NCI-H748 (cell line): ENCODE results near the gene PDE4DIP.
"Not testable (repeated sequence)": the region's sequence is repeated elsewhere in the genome, so short reads cannot be mapped to it uniquely, and the experiment has no call there.

Source experiments
- DNase-seq: peaks from one replicate; lab custom pipeline; 2025; ENCODE audit not compliant: unreplicated experiment; lab: John Stamatoyannopoulos, UW

The PDE4DIP gene

DNA sequence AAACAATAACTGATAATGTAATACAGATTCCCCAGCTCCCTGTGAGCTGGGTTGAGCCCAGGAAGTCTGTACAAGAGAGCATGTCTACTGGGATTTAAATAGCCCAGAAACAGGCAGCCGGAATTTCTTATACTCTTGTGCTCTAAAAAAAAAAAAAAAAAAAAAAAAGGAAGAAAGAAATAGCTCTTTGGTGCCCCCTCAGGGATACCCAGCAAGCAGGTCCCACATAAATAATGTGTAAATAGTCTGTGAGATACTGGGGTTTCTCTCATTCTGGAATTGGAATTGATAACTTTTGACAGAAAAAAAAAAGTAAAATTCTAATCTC, 25.4 kb downstream of the PDE4DIP start:
- DNase-seq = not testable (repeated sequence)

DNA sequence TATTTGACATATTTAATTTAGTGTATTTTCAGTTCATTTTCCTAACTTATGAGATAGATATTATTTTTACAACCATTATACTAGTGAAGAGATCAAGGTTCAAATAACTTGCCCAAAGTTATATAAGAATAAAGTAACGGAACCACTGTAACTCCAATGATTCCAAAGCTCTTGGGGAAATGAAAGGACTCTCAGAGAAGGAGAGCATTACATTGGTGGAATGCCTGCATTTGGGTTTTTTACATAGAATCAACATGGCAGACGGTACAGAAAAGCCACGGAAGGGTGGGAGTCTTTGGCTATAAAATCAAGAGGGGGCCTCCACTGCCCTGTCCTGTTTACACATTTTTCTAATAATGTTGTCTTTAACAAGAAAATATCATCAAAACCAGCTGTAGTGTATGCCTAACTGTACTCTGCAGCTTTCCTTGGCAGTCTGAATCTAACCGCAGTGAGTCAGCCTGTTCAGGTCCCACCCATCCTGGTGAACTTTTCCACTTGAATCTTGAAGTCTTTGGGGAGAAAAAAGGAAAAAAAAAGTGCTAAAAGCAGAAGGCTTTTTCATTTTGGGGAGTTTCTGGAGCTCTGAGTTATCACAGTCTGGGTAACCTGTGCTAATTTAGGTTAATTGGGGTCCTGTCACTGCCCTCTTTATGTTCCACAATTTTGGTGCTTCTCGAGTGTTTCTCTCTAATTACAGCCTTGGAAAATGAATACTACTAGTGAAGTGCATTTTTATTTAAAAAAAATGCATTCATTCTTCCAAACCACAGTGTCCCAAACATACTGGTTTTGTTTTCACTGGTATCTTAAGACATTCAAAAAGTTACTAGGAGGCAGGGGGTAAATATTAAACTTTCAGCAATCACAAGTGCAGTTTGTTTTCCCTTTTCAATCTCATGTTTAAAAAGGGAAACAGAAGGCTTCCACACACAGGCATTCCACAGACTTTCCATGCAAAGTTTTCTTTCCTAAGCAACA, 30.5 kb downstream of the PDE4DIP start:
- not testable (repeated sequence) for DNase-seq

DNA sequence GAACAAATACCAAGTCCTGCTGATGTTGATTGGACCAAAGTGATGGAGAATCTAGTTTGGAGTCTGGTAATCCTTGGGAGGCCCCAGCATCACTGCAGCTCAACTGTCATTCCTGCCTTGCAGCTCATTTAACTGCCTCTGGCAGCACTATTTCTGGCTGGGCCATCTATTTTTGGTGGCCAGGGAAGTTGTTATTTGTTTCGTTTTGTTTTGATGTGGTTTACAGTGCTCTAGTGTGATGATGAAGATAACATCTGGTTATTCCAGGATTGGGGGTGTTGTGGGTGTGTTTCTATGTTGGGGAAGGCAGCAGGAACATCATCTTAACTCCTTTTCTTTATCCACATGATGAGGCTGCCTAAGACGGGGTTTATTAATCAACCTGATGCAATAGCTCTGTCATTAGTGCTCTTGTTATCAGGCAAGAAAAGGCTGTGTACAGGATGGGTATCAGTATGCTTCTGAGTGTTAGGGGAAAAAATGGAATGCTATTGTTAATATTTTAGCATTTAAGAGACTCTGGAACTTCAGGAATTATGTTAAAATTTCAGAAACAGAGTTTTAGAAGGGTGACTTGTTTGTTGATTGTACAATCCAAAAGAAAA, 35.7 kb downstream of the PDE4DIP start:
- not testable (repeated sequence) for DNase-seq

DNA sequence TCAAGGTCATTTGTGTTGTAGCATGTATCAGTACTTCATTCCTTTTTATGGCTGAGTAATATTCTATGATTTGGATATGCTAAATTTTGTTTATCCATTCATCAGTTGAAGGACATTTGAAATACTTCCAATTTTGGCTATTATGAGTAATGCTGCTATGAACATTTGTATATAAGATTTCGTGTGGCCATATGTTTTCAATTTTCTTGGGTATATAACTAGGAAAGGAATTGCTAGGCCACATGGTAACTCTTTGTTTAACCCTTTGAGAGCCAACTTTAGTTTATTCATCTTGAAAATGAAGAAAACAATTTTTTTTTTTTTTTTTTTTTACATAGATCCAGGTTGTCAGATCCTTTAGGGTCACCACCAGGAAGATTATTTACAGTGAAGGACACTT, 37.0 kb downstream of the PDE4DIP start:
- DNase-seq = not testable (repeated sequence)

DNA sequence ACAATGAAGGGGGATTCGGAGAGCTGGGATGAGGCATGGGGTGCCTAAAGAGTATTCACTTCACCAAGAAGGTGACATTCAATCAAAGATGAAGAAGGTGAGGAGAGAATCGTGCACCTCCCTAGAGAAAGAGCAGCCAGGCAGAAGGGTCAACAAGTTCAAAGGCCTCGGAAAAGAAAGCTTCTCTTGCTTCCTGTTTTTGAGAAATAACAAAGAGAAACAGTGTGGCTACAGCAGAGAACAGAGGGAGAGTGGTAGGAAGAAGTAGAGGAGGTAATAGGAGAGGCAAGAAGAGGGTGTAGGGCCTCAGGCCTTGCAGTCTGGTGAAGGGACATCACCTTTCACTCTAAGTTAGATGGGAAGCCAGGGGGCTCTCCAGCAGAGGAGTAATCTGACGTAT, 41.0 kb downstream of the PDE4DIP start:
- DNase-seq = not testable (repeated sequence)

DNA sequence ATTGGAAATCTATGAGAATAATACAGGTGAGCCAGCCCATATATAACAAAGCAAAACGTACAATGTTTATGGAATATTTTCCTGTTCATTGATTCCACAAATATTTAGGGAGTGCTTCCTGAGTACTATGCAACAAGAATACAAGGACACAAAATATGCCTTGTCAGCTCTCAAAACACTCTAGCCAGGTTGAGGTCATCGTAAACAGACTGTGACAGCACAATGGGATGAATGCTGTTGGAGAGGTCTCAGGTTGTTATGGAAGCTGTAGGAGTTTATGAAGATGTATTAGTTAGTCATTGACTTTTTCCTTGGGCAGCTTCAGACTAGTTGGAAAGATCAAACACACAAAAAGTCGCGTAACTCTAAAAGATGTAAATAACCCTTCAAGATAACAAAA, 42.1 kb downstream of the PDE4DIP start:
- DNase-seq = not testable (repeated sequence)

DNA sequence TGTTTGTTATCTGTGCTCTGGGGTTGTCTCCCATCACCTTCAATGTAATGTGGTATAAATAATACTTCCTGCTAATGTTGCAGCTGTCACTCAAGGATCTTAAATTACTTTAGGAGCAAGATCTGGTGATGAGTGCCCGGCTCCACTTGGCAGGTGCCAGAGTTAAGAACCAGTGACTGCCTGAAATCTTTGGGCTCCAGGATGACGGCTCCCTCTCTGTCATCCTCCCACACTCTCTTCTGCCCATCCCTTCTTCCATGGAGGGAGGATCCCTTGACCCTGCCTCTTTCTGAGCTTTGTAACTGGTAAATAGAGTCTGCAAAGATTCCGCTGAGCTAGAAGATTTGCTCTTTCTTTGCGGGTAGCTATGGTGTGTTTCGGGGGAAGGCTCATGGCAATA, 44.4 kb downstream of the PDE4DIP start:
- DNase-seq = not testable (repeated sequence)

DNA sequence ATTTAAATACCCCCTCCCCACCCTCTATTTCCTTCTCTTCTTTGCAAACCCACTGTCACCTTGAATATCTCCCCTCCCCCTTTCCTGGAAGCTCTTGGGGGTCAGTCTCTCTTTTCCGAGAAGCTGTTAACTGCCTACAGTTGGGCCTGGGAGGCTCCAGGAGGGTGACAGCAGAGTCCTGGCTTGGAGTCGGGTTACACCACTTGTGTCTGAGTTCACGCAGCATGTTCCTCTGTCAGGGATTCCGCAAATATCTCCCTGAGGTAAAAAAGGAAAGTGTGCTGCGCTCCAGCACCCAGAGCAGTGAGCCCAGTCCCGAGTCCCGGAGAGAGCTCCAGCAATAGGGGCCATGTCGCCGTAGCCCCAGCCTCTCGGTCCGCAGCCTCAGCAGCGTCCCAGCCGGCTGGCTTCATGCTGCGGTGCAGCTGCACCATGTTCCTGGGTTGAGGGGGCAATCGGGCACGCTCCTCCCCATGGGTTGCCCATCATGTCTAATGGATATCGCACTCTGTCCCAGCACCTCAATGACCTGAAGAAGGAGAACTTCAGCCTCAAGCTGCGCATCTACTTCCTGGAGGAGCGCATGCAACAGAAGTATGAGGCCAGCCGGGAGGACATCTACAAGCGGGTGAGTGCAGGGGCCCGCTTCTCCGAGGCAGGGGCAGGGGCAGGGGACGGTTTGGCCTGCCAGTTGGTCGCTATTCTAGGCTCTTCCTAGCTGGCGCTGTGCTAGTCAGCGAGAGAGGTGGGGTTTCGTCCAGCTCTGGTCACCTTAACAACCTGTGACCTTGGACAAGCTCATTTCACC, 45.2 kb downstream of the PDE4DIP start:
- not testable (repeated sequence) for DNase-seq

DNA sequence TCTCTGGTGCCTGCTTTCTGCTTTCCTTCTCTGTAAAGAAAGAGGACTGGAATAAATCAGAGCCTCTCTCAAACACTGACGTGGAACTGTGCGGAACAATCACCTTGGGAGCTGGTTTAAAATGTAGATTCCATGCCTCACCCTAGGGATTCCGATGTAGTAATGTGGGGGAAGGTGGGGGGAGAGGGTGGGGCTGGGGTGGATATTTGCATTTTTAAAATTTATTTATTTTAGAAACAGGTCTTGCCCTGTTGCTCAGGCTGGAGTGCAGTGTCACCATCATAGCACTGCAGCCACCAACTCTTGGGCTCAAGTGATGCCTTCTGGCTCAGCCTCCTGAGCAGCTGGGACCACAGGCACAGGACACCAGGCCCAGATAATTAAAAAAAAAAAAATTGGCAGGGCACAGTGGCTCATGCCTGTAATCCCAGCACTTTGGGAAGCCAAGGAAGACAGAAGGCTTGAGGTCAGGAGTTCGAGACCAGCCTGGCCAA, 45.9 kb downstream of the PDE4DIP start:
- not testable (repeated sequence) for DNase-seq

DNA sequence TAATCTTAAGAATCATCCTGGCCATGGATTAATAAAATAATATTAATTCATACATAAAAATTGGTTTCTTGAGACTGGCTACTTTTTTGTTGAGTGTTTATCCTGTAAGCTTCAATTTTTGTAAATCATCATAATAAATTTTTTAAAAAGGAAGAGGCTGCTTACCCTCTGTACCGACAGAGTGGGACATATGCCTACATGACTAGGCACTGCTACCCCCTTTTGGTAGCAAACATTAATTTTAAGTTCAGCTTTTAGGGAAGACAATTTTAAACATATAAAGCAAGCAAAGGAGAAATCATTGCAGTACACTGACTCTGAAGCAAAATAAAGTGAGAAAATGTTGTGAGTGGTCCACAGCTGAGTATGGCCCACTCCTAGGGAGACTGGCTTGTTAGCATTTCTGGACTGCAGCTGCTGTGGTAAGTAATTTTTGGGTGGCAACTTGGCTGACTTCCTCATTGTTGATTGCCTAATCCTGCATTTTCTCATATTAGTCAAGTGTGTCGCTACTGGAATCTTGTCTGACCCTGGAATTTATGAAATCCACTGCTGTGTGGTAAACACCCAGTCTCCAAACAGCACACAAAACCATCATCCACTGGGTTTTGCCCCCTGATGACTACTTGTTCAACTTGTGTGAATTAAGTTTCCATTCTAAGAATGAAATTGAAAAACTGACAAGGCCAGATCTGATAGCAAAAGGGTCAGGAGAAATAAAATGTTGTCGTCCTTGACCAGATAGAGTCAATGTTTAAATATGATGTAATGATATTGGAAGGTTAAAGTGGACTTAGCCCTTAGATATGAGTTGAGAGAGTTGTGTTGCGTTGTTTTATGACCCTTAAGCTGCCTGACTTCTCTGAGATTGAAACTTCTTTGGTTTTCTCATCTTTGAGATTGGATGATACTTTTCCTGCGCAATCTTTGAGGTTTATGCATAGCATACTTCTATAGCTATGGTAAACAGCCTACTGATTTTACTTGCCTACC, 50.4 kb downstream of the PDE4DIP start:
- DNase-seq = not testable (repeated sequence)

DNA sequence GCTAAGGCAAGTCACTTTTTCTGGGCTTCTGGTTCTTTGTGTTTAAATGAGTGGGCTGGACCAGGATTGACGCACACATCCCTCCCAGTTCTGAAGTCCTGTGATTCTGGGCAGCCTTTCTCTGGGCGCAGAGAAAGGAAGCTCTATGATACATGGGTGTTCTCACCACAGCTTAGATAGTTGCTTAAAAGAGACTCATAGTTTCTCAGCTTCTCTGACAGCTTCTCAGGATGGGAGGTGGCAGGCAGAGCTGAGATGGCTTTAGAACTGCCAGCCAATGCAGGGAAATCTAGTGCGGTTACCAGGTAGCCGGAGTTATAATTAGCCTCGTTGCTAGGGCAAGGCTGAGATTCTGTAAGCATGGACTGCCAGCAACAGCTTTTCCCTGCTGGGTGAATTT, 55.8 kb downstream of the PDE4DIP start:
- DNase-seq = not testable (repeated sequence)

DNA sequence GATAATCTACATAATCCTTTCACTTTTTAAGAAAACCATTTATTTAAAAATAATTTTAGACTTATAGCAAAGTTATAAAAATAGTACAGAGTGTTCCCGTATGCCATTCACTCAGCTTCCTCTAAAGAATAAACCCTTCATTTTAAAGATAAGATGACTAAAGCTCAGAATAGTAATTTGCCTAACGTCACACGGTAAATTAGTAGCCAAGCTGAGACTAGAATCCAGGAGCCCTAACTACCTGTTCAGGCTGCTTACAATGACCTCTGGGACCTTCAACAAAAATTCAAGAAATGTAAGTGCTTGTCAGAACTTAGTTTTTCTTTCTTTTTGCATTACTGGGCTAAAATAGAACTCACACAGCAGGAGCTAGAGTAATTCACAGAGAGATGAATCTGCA, 56.5 kb downstream of the PDE4DIP start:
- not testable (repeated sequence) for DNase-seq

DNA sequence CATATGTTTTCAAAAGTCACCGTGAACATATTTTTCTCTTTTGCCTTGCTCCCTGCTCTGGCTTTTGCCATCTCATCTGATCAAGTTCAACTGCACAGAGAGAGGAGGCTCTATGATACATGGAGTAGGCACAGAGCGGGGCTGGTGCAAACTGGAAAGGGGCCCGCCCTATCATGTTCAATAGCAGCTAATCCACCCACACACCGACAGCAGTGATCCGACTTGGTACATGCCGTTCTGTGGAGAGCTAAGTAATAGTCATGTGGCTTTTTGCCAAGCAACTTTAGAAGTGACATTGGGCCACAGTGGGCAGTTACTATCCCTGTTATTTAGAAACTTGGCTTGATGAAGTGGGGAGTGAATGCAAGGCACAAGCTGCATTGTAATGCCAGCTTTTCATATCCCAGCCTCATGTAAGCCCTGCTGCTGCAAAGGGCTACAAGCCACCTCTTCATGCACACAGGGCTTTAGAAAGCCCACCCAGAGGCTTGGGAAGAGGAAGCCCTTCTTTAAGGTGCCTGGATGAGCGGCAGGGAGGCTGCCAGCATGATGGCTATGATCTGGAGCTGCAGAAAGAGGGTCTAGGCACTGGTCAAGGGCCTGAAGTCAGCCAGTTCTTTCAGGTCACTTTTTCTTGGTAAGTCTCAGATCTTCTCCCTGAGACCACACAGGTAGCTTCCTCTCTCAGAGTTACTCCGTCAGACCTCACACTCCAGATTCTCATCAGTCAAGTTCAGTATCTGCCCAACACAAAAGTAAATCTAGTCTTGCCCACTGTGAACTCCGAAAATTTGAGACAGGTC, 57.1 kb downstream of the PDE4DIP start:
- DNase-seq = not testable (repeated sequence)

DNA sequence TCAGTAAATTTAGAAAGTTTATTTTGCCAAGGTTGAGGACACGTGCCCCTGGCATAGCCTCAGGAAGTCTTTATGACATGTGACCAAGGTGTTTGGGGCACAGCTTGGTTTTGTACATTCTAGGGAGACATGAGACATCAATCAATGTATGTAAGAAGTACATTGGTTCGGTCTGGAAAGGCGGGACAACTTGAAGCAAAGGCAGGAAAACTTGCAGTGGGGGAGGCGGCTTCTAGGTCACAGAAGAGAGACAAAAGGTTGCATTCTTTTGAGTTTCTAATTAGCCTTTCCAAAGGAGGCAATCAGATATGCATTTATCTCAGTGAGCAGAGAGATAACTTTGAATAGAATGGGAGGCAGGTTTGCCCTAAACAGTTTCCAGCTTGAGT, 57.7 kb downstream of the PDE4DIP start:
- not testable (repeated sequence) for DNase-seq

DNA sequence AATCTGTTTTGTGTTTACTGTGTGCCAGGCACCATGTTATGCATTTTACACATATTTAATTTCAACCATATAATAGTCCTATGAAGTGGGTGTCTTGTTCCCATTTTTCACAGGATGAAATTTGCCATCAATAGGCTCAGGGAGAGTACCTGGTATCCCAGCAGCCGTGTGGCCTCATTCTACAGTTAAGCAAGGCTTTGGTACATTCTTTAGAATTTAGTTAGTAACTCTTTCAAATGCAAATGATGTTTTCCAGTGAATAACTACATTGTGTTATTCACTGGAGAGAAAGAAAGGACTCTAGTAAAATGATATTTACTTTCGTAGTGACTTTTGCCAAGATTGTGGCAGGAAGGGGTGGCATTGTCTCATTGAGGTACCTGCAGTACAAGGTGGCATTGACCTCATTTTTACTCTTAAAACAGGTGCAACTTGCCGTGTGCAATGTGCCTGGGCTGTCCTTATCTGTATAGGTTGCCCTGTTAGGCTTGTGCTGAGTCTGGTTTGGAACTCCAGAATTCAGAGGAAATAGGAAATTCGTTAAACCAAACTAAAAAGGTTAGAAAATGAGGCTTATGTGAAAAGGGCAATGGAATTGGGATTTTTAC, 65.1 kb downstream of the PDE4DIP start:
- not testable (repeated sequence) for DNase-seq

DNA sequence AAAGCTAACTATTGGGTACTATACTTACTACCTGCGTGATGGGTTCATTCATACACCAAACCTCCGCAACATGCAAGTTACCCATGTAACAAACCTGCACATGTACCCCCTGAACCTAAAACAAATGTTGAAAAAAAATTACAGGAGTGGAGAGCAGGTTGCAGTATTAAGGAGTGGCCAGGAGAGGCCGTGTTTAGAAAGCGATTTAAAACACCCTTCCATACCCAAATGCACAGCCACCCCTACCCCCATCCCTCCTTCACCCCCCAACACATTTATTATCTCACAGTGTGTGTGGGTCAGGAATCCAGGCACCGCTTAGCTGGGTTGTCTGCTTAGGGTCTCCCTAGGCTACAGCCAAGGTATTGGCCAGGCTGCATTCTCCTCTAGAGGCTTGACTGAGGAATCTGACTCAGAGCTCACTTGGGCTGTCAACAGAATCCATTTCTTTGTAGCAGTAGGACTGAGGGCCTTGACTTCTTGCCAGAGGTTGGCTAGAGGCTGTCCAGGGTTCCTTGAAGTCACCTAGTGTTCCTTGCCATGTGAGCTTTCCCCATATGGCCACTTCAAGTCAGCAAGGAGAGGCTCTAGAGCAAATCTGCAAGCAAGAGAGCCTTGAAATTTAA, 67.2 kb downstream of the PDE4DIP start:
- not testable (repeated sequence) for DNase-seq

DNA sequence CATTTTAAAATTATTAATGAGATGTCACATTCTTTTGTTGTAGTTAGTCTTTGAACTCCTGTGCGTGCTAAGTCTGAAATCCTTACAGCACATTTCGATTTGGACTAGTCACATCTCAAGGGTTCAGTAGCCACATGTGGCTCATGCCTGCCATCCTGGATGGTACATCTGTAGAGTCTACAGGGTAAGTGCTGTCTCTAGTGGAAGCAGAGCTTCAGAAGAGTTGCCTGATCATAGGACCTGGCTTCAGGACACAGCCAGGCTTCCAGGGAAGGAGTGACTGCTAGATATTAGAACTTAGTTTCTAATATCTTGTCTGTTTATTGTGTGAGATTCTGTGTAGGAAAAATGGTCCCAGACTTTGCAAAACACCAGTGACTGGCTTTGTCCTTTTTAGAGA, 72.0 kb downstream of the PDE4DIP start:
- not testable (repeated sequence) for DNase-seq

DNA sequence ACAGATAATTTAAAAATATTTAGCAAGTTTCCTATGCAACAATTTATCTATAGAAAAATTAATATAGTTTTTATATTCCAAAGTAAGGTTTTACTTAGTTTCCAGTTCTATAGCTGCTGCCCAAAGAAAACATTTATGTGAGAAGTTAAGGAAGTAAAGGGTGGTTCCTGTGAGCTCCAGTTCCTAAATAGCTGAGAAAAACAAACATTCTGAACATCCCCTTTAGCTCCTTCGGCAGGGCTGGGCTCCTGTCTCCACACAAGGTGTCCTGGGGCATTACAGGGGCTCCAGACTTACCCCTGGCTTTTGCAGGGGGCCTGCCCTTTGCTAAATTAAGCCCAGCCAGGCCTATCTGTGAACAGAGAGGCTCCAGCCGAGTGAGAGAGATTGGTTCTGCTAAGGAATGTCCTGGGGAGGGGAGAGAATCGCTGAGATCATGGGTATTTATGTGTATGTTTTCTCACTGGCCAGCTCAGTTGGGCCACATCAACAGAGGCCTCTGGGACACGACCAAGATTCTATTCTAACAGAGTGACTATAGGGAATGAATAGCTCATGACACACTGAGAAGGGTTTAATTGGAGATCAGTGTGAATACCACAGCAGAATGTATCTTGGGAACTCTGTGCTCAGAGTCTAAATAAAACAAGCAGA, 72.6 kb downstream of the PDE4DIP start:
- DNase-seq = not testable (repeated sequence)
